WTC11 (cell line): ENCODE results near the gene KCTD1.

ENCODE experiments used
- ATF1 ChIP-seq: sonication (generic); formaldehyde crosslinking; IDR thresholded peaks from 2 replicates; pipeline ENCODE4 v1.8.1; 2023; ENCODE audit warnings: mild to moderate bottlenecking, moderate library complexity, missing genetic modification reagents
- NR2C2 ChIP-seq: sonication (generic); formaldehyde crosslinking; IDR thresholded peaks from 2 replicates; pipeline ENCODE4 v1.8.0; 2022; ENCODE audit warnings: mild to moderate bottlenecking, missing genetic modification reagents
- TF ChIP-seq, protein P1 (sequence below): fragments of 200-600 bp; IDR thresholded peaks from 2 replicates; pipeline ENCODE4 v1.8.0; 2022; ENCODE audit warnings: antibody characterized with exemption
- TF ChIP-seq, protein P2 (sequence below): sonication (generic); formaldehyde crosslinking; IDR thresholded peaks from 2 replicates; pipeline ENCODE4 v1.8.1; 2023; ENCODE audit warnings: mild to moderate bottlenecking, missing genetic modification reagents, moderate library complexity

- TF ChIP-seq NR2C2 (CRISPR knock-in tag) (no peak), ATF1 (CRISPR knock-in tag) (no peak)
- TF ChIP-seq, protein P1, sequence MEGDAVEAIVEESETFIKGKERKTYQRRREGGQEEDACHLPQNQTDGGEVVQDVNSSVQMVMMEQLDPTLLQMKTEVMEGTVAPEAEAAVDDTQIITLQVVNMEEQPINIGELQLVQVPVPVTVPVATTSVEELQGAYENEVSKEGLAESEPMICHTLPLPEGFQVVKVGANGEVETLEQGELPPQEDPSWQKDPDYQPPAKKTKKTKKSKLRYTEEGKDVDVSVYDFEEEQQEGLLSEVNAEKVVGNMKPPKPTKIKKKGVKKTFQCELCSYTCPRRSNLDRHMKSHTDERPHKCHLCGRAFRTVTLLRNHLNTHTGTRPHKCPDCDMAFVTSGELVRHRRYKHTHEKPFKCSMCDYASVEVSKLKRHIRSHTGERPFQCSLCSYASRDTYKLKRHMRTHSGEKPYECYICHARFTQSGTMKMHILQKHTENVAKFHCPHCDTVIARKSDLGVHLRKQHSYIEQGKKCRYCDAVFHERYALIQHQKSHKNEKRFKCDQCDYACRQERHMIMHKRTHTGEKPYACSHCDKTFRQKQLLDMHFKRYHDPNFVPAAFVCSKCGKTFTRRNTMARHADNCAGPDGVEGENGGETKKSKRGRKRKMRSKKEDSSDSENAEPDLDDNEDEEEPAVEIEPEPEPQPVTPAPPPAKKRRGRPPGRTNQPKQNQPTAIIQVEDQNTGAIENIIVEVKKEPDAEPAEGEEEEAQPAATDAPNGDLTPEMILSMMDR: no peak
- TF ChIP-seq, protein P2, sequence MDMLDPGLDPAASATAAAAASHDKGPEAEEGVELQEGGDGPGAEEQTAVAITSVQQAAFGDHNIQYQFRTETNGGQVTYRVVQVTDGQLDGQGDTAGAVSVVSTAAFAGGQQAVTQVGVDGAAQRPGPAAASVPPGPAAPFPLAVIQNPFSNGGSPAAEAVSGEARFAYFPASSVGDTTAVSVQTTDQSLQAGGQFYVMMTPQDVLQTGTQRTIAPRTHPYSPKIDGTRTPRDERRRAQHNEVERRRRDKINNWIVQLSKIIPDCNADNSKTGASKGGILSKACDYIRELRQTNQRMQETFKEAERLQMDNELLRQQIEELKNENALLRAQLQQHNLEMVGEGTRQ (CRISPR knock-in tag): no peak
Measured at GRCh38 chr18:26473672-26474071, 74.7 kb downstream of the KCTD1 start.
